ENCODE results near the gene PRSS21. TPM values are rescaled to one million over a fixed set of nuclear protein-coding genes. Genes with fewer than 3 reads are reported as not detected.
A peak's percentile ranks its signal among the peaks of the same experiment; 100 is the strongest.

The PRSS21 gene
- total RNA-seq, 4 donors from 2014 or later = 1.5 TPM; not detected in 3

DNA sequence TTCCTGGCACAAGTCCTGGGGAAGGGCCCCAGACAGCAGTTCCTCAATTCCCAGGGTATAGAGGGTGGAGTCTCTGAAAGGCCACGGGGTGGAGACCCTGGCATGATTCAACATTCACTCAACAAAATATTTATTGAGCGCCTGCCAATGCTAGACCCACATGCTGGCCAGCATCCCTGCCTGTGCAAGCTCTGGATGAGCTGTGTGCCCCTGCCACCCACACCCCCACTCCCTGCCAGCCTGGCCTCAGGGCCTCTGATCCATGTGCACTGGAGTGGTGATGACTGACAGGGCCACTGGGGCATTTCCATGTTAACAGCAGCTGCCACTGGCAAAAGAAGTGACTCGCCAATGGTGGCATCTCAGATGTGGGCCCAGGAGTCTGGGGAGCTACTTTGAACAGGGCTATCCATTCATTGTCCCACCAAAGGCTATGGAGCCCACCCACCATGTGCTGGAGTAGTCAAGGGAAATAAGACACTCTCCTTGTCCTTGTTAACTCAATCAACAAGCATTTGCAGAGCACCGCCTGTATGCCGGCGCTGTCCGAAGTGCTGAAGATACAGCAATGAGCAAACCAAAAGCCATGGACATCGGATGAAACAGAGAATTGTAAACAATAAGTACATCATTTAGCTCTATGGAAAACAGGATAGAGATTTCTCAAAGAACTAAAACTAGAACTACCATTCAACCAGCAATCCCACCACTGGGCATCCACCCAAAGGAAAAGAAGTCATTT is 44.0 kb downstream of the PRSS21 start:
- WGBS, 2 donors = 69 to 96% methylated on average over 6 of the region's 8 CpGs

DNA sequence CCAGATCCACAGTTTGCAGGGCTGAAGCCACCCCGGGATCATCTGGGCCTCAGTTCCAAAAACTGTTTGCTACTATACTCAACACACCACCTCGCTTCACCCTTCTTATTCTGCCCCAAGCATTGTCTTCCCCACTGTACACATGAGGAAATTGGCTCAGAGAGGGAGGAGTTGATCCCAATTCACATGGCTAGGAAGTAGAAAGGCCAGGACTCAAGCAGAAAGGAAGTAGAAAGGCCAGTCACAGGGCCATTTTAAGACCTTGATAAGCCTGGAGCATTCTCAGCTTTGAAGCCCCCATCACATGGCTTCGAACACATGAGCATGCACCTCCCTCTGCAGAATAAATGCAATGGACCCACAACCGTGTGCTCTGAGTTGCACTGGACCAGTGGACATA is 48.6 kb downstream of the PRSS21 start:
- intact Hi-C loops (cut with DNase I) = no loop called here
- H3K27ac ChIP-seq = no peak overlapping the region
- TF ChIP-seq POLR2A (IDR thresholded peaks at IDR 0.05) = no peak
- H3K9me3 ChIP-seq = peaks cover 0 to 9% (median 0%) of the 10 kb centered on the region in 3 donors
- 72 to 79% methylated on average over 4 of the region's 4 CpGs for WGBS, 2 donors
- no peak overlapping the region for H3K4me3 ChIP-seq
- H3K4me1 ChIP-seq = peaks cover 7 to 15% (median 8%) of the 10 kb centered on the region in 3 donors
- no peaks in the 10 kb centered on the region for H3K36me3 ChIP-seq
- no peak for DNase-seq
- peaks cover 0 to 30% (median 0%) of the 10 kb centered on the region in 4 donors for H3K27me3 ChIP-seq

More for the DNA sequence above, 44.0 kb downstream of the PRSS21 start:
- peaks cover 0 to 73% (median 0%) of the 10 kb centered on the region in 4 donors for H3K27me3 ChIP-seq
- H3K27ac ChIP-seq = no peak overlapping the region
- intact Hi-C loops (cut with DNase I) = no loop called here
- H3K9me3 ChIP-seq = peaks cover 0 to 14% (median 0%) of the 10 kb centered on the region in 3 donors
- H3K36me3 ChIP-seq = peaks cover 0 to under 1% (median 0%) of the 10 kb centered on the region in 3 donors
- TF ChIP-seq, protein P1, sequence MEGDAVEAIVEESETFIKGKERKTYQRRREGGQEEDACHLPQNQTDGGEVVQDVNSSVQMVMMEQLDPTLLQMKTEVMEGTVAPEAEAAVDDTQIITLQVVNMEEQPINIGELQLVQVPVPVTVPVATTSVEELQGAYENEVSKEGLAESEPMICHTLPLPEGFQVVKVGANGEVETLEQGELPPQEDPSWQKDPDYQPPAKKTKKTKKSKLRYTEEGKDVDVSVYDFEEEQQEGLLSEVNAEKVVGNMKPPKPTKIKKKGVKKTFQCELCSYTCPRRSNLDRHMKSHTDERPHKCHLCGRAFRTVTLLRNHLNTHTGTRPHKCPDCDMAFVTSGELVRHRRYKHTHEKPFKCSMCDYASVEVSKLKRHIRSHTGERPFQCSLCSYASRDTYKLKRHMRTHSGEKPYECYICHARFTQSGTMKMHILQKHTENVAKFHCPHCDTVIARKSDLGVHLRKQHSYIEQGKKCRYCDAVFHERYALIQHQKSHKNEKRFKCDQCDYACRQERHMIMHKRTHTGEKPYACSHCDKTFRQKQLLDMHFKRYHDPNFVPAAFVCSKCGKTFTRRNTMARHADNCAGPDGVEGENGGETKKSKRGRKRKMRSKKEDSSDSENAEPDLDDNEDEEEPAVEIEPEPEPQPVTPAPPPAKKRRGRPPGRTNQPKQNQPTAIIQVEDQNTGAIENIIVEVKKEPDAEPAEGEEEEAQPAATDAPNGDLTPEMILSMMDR (IDR thresholded peaks at IDR 0.05) = no peak
- TF ChIP-seq POLR2A (IDR thresholded peaks at IDR 0.05) = no peak
- peaks cover 8 to 32% (median 9%) of the 10 kb centered on the region in 3 donors for H3K4me1 ChIP-seq
- DNase-seq = no peak
- no peak overlapping the region for H3K4me3 ChIP-seq

DNA sequence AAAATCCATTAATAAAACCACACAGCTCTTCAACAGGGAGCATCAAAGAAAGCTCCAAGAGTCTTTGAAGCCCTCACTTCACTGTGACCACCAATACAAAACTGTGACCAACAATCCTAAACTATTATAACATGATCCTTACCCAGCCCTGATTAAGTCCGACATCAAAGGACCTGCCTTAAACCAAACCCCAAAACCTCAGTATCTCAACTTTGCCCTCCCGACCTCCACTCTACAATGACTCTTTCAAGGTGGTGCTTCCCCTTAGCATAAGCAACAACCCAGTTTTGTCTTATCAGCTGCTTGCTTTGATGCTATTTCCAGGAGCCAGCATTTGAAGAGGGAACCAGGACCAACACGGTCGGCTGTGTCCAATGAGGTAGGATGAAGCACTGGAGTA is 49.4 kb downstream of the PRSS21 start:
- intact Hi-C loops (cut with DNase I) = no loop called here
- 62 to 67% methylated on average over 2 to 4 of the region's 4 CpGs for WGBS, 2 donors
- Histone ChIP-seq H3K4me3 (no peak overlapping the region), H3K9me3 (peaks cover 0 to 2% (median 0%) of the 10 kb centered on the region in 3 donors), H3K27ac (no peak overlapping the region), H3K27me3 (peaks cover 0 to 23% (median 0%) of the 10 kb centered on the region in 4 donors), H3K36me3 (no peaks in the 10 kb centered on the region), H3K4me1 (peaks cover 7 to 15% (median 8%) of the 10 kb centered on the region in 3 donors)
- no peak for DNase-seq
- no peak for TF ChIP-seq POLR2A (IDR thresholded peaks at IDR 0.05)
- TF ChIP-seq, protein P1 (IDR thresholded peaks at IDR 0.05) = no peak

DNA sequence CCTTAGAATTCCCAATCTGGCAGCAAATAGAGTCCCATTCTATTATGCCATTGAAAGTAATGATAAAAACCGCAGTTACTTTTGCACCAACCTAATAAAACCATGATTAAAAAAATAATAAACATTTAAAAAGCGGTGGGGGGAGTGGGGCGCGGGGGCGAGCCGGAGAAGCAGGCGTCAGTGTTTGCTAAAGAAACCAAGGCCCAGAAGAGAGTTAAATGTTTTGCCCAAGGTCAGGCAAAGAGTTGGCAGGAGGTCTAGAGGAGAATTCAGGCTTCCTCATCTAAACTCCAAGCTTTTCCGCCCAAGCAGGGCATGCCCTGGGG is 50.6 kb downstream of the PRSS21 start:
- Histone ChIP-seq H3K4me3 (peak overlapping the region; percentile 47 to 89 (median 68)), H3K4me1 (peaks cover 7 to 15% (median 8%) of the 10 kb centered on the region in 3 donors), H3K9me3 (no peaks in the 10 kb centered on the region), H3K27ac (peak overlapping the region; percentile 91 to 98 (median 94)), H3K36me3 (no peaks in the 10 kb centered on the region), H3K27me3 (peaks cover 0 to 13% (median 0%) of the 10 kb centered on the region in 4 donors)
- TF ChIP-seq POLR2A (IDR thresholded peaks at IDR 0.05) = no peak
- TF ChIP-seq, protein P1 (IDR thresholded peaks at IDR 0.05) = no peak
- DNase-seq = no peak
- intact Hi-C loops (cut with DNase I) = no loop called here
- WGBS, 2 donors = 18 to 23% methylated on average over 7 to 8 of the region's 8 CpGs

DNA sequence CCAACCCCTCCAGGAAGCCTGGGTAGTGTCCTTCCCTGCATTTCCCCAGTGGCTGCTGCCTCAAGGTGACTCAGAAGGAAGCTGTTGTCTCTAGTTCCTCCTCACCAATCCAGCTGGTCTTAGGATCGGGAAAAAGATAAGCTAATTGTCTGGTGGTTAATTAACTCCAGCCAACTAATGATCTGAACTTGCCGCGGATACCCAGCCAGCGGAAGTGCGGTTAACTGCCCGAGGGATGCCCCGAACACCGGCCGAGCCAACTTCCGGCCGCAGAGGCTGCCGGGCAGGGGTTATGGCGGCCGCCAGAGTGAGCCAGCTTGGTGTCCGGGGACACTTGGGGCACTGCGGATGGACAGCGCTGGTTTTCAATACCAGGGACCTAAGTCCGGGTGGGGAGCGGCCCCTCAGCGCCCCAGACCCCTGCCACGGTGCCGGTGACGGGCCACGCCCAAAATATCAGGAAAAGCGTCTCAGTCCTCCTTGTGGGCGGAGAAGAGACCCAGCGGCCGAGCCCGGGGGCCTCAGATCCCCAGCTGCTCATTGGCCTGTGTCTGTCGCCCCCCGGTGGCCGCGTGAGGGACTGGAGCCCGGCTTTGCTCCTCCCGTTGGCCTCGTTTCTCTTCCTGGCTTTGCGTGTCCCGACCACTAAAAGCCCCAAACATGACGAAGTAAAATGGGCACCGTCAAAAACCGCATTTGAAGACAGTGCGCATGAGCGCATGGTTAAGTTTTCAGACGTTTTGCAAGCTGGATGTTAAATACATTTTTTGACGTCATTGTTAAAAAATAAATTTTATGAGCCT is 51.2 kb downstream of the PRSS21 start:
- H3K9me3 ChIP-seq = no peaks in the 10 kb centered on the region
- no peaks in the 10 kb centered on the region for H3K36me3 ChIP-seq
- TF ChIP-seq, protein P1 (IDR thresholded peaks at IDR 0.05) = peak; percentile 92 to 99 (median 98)
- TF ChIP-seq POLR2A (IDR thresholded peaks at IDR 0.05) = peak in 2 of 4 donors; percentile 31 to 52
- H3K4me3 ChIP-seq = peak overlapping the region; percentile 47 to 89 (median 68)
- peak overlapping the region; percentile 91 to 98 (median 94) for H3K27ac ChIP-seq
- H3K27me3 ChIP-seq = peaks cover 0 to 8% (median 0%) of the 10 kb centered on the region in 4 donors
- WGBS, 2 donors = 0% methylated on average over 7 to 37 of the region's 45 CpGs
- peaks cover 7 to 15% (median 8%) of the 10 kb centered on the region in 3 donors for H3K4me1 ChIP-seq
- intact Hi-C loops (cut with DNase I) = no loop called here
- peak; percentile 65 for DNase-seq

Small RNAs within 50 kb of the gene (small RNA-seq; reads per million reads assigned to genes)
- gene SNORA3C = 0 to 0.14 (median 0) reads per million in 4 donors

Other genes starting within 250 kb of the PRSS21 start
- 10 to 100 TPM; 24.8 to 51.9 (median 40.3) TPM for gene KCTD5, start 134.7 kb upstream of the PRSS21 start, total RNA-seq
- gene PRSS27, start 97.0 kb upstream of the PRSS21 start, total RNA-seq = 100 to 1,000 TPM; 188 to 463 (median 228) TPM
- 100 to 1,000 TPM in 3 of 4 donors, 10 to 100 TPM in 1; 80.7 to 290 (median 233) TPM for gene SRRM2, start 64.6 kb upstream of the PRSS21 start, total RNA-seq
- gene ELOB, start 40.0 kb upstream of the PRSS21 start, total RNA-seq = 100 to 1,000 TPM; 186 to 446 (median 288) TPM
- not detected for gene PRSS33, start 29.7 kb upstream of the PRSS21 start, total RNA-seq
- not detected for gene PRSS41, start 18.8 kb upstream of the PRSS21 start, total RNA-seq
- 10 to 100 TPM in 1 of 4 donors, under 1 TPM in 2, not detected in 1; 0.34 to 38.5 (median 0.44) TPM for gene ZG16B, start 13.1 kb downstream of the PRSS21 start, total RNA-seq
- gene PRSS22, start 40.9 kb downstream of the PRSS21 start, total RNA-seq = 100 to 1,000 TPM in 2 of 4 donors, 10 to 100 TPM in 2; 36.6 to 149 (median 113) TPM
- 10 to 100 TPM; 18.9 to 47.9 (median 39.5) TPM for gene FLYWCH2, start 66.0 kb downstream of the PRSS21 start, total RNA-seq
- 10 to 100 TPM; 25.4 to 52.1 (median 27.1) TPM for gene FLYWCH1, start 94.7 kb downstream of the PRSS21 start, total RNA-seq
- gene KREMEN2, start 147.0 kb downstream of the PRSS21 start, total RNA-seq = 1 to 10 TPM in 2 of 4 donors, under 1 TPM in 1, not detected in 1; 0.19 to 3.9 (median 2.1) TPM
- 10 to 100 TPM in 1 of 4 donors, 1 to 10 TPM in 3; 2.9 to 18.8 (median 8.0) TPM for gene PAQR4, start 152.1 kb downstream of the PRSS21 start, total RNA-seq
- gene PKMYT1, start 163.2 kb downstream of the PRSS21 start, total RNA-seq = 10 to 100 TPM in 3 of 4 donors, 1 to 10 TPM in 1; 4.2 to 33.1 (median 13.0) TPM
- gene CLDN9, start 195.7 kb downstream of the PRSS21 start, total RNA-seq = not detected
- not detected for gene CLDN6, start 200.9 kb downstream of the PRSS21 start, total RNA-seq
- 10 to 100 TPM; 15.3 to 46.0 (median 28.6) TPM for gene TNFRSF12A, start 203.1 kb downstream of the PRSS21 start, total RNA-seq
- 10 to 100 TPM; 17.9 to 32.4 (median 18.4) TPM for gene HCFC1R1, start 206.7 kb downstream of the PRSS21 start, total RNA-seq
- gene THOC6, start 206.8 kb downstream of the PRSS21 start, total RNA-seq = 10 to 100 TPM; 17.4 to 27.9 (median 25.8) TPM
- gene BICDL2, start 219.7 kb downstream of the PRSS21 start, total RNA-seq = 100 to 1,000 TPM in 2 of 4 donors, 10 to 100 TPM in 2; 54.9 to 204 (median 96.4) TPM
- 1 to 10 TPM in 1 of 4 donors, under 1 TPM in 3; 0.19 to 1.4 (median 0.61) TPM for gene MMP25, start 229.3 kb downstream of the PRSS21 start, total RNA-seq
- 10 to 100 TPM in 3 of 4 donors, 1 to 10 TPM in 1; 4.6 to 31.7 (median 17.3) TPM for gene IL32, start 248.4 kb downstream of the PRSS21 start, total RNA-seq